Measurements from ENCODE around the gene PXYLP1.
"Not testable (repeated sequence)": the region's sequence is repeated elsewhere in the genome, so short reads cannot be mapped to it uniquely, and the experiment has no call there.

The PXYLP1 gene

DNA sequence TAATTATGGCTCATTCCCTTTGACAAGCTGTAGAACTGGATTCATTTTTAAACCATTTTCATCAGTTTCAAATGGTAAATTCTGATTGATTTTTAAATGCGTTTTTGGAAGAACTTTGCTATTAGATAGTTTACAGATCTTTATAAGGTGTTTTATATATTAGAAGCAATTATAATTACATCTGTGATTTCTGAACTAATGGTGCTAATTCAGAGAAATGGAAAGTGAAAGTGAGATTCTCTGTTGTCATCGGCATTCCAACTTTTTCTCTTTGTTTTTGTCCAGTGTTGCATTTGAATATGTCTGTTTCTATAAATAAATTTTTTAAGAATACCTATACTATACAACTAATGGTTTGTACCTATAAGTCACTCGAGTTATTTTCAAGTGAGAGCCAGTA is 62.7 kb downstream of the PXYLP1 start:
- DNase-seq (ENCODE audit: low read depth in 2 of 2), result no peak

DNA sequence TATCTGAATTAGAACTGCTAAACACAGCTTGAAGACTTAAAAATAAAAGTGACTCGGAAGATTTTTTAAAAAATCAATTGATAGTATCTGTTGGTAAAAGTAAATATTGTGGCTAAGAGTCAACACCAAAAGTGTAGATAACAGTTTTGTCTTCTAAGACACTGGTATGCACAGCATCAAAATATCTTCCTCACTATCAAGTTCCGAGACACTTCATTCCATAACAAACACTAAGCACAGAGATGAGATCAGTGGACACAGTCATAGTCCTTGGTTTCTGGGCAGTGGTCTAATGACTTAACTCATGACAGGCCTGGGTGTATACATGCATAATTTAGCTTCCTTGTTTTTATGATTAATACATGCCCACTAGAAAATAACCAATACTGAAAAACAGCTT is 63.2 kb downstream of the PXYLP1 start:
- DNase-seq (ENCODE audit: low read depth in 2 of 2), result no peak

DNA sequence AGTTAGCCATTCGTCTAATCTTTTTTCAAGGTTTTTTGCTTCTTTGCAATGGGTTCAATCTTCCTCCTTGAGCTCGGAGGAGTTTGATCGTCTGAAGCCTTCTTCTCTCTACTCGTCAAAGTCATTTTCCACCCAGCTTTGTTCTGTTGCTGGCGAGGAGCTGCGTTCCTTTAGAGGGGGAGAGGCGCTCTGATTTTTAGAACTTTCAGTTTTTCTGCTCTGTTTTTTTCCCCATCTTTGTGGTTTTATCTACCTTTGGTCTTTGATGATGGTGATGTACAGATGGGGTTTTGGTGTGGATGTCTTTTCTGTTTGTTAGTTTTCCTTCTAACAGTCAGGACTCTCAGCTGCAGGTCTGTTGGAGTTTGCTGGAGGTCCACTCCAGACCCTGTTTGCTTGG is 68.8 kb downstream of the PXYLP1 start:
- not testable (repeated sequence) for DNase-seq (ENCODE audit: low read depth in 2 of 2)

DNA sequence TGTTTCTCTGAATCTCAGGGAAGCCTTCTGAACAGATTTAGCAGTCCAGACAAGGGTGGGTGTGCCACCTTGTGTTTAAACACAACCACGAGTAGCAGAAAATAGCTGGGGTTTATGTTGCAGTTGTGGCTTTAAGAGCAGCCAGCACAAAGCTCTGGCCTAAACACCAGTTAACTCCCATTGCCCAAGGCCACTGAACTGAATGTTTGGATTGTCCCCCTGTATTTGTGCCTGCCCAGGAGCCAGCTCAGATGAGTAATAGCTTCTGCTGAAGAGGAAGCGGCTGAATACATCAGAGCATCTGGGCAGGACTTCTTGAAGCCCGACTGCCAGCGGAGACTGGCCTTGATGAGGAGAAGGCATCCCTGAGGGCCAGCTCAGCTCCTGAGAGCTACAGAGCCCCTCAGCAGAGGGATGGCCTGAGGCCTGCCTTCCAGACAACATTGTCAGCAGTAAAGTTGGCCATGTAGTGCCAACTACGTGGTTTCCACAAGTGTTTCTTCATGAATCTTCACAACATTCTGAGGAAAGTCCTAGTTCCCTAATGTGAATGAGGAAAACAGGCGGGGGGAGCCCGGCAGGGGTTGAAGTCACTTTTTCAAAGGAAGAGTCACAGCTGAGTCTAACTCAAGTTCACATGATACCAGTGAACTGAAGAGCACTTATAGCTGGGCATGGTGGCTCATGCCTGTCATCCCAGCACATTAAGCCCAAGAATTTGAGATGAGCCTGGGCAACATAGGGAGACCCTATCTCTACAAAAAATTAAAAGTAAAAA is 70.9 kb downstream of the PXYLP1 start:
- DNase-seq (ENCODE audit: low read depth in 2 of 2), result no peak

DNA sequence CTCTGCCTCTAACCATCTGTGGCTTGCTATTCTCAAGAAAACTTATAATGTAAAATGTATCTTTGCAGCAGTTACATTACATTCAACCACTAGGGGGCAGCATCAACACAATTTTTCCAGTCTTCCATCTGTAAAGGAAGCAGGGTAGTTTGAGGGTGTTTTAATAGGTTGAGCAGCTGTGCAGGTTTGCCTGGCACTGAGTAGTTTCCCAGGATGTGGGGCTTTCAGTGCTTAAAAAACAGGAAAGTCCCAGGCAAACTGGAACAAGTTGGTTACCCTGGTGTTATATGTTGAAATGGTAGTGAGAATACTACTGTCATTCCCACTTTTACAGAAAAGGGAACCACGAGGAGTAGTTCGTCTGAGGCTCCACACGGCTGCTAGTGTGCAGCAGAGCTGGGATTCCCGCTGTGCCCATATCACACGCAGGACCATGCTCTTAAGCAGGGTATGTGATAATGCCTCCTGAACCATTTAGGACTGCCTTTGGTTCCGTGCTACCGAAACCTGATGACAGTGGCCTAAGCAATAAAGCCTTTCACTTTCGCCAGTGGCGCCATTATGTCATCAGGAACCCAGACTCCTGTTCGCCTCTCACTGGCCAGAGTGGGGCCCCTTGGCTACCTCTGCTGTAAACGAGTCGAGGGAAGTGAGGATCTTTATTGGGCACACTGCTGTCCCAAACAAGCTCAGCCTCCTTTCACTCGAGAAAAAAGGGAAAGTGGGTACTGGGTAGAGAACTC is 72.0 kb downstream of the PXYLP1 start:
- DNase-seq (ENCODE audit: low read depth in 2 of 2), result peak; percentile 61

DNA sequence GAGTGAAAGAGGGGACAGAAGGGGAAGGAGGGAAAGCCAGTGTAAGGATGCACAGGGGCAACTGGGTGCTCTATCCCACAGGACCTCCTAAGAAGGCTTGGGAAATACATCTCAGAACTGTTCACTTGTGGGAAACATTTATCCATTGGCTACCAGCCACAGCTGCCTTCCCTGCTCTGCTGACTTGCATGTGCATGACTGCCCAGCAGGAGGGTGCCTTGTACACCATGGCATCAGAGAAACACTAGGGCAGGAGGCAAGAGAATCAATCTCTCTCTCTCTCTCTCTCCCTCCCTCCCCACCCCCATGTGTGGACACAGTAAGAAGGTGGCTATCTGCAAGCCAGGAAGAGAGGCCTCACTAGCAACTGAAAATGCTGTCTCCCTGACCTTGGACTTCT is 73.8 kb downstream of the PXYLP1 start:
- DNase-seq (ENCODE audit: low read depth in 2 of 2), result no peak

DNA sequence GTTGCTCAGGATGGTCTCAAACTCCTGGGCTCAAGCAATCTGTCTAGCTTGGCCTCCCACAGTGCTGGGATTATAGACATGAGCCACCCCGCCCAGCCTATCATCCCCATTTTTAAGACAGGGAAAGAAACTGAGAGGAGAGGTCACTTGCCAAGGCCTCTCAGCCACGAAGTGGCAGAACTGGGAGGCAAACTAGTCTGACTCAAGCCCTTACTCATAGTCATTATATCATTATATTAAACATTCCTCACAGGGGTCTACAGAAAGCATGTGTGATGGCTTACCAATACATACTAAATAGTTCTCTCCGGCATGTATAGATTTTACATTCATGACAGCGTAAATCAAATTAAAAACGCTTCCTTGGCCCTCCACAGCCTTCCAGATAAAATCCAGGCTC is 74.7 kb downstream of the PXYLP1 start:
- no peak for DNase-seq (ENCODE audit: low read depth in 2 of 2)

DNA sequence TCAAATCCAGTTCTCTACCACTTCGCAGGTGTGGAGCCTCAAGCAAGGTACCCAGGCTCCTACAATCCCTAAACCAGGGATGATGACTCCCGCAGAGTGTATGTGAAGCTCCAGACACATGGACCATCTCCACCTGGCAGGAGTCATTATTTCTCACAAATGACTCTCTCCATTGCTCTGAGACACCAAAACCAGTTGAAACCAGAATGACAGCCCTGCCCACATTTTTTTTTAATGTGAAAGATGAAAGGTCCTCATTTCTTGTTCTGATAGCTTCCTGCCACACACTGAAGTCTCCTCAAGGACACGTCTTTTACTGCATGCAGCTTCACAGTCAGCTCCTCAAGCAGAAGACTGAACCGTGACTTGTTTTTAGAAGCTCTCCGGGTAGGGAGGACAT is 75.3 kb downstream of the PXYLP1 start:
- no peak for DNase-seq (ENCODE audit: low read depth in 2 of 2)

DNA sequence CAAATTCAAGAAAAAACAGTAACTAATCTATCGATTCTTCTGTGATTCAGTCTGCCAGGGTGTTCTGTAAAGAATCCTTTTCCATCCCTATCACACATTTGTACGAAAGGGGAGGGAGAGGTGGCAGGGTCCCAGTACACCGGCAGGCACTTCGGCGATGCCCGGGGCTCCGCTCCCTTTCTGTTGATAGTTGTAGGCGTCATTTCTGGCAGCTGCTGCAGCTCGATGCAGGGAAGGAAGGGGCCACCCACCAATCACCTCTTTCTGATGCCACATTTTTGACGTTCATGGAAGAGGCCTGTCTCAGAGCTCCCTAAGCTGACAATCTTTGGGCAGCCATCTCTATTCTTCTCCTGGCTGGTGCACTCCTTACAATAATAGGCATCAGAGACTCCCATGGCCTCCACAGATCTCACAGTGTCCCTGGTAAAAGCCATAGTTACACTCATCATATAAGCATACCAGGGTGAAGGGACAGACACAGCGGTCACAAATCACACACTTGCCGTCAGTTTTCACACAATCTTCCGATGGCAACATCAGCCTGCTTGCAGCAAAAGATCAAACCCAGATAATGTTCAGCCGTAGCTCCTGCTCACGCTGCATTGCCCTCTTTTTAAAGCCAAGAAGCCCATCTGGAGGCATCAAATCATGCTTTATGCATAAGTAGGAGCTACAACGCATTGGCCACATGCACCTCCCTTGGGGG is 75.9 kb downstream of the PXYLP1 start:
- no peak for DNase-seq (ENCODE audit: low read depth in 2 of 2)

DNA sequence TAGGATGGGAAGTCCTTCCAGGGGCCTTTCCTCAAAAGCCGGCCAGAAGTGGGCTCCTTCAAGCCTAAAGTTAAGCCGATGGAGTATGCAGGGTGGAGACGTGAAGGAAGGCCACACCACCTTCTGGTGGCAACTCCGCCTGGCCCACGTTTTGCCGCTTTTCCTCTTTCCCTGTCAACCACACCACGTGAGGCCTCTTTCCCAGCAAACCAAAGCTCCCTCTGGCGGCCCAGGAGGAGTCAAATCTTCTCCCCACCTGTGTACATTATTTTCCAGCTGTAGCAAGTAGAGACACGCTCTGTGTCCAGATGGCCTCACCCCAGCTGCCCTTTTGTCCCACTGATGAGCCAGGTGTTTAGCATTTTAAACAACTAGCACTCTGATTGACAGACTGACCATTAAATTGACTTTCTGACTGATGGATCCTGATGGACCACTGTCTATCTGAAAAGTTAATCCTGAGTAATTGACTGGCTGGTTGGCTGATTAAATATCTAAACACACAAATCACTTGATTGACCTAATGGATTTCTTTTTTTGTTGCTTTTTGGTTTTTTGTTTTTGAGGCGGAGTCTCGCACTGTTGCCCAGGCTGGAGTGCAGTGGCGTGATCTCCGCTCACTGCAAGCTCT is 77.1 kb downstream of the PXYLP1 start:
- DNase-seq (ENCODE audit: low read depth in 2 of 2), result no peak

DNA sequence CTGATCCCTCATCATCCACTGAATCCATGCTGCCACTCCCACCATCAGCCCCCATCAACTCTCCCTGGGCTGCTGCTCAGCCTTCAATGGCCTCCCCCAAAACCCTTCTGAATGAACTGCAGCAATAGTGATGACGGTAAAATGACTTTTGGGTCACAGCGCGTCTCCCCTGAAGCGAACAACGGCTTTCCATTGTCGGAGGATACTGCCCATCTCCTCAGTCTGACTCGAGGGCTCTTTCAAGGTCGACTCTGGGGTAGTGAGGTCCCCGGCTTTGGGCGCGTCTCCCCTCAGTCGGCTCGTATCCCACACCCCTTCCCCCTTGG is 79.5 kb downstream of the PXYLP1 start:
- no peak for DNase-seq (ENCODE audit: low read depth in 2 of 2)

DNA sequence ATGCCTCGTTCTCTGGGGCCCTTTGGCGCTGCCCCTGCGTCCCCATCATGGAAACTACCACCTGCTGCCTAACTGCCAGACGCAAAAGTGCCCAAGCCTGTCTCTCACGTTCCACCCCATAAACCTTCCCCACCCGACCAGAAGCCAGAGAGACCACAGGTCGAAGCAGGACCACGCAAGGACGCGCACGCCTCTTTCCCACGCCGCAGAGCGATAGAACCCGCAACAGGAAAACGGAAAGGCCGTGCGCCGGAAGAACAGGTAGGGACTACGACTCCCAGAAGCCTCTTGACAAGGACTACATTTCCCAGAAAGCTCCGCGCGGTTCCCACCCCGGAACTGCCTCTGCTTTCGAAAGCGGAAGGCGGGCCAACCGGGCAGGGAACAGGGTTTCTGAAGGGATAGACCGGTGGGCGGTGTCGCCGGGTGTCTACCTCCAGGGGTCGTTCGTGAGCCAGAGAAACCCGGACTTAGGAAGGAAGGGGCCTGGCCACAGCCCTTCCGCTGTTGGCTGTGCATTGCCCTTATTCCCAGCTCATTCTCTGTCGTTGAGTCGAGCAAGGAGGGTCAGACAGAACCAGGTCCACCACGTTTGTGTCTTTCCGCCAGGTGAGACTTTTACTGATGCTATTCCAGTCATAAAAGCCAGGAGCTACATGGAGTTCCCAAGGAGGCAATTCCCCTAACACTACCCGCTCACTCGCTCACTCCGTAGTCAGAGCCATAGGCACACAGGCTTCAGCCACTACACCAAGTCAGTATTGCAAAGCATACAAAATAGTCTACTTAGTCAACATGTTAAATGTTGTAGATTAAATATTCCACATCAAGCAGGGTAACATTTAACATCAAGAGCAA is 80.1 kb downstream of the PXYLP1 start:
- DNase-seq (ENCODE audit: low read depth in 2 of 2), result peak; percentile 92

DNA sequence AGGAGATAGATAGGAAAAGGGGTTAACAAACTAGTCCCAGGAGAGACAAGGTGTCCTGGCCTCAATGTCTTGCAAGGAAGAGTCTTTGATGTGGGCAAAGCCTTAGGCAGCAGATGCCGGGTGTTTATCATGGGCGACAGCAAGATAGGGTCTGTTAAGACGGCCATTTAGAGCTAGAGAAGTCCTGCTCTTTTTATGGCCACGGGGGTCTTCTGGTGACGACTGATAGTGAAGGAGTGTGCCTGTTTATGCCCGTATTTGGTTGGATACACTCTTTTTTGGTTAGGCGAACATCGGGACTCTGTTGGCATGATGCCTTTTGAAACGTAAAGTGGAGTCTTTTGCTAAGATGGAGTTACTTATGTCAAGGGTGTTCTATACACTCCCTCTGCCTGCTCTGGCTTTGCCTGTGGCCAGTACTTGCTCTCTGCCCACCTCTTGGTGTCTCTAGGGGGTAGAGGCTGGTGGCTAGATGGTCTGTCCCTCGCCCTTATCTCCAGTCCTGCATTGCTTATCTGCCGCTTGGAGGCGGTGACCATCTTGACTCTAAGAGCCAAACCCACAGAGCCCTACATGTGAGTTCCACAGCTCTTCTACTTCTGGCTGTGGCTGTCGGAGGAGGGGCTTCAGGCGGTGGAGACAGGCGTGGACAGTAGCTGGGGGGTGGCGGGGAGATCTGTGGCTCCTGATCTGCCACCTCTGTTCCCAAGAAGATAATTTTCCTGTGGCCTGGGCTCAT is 80.9 kb downstream of the PXYLP1 start:
- DNase-seq (ENCODE audit: low read depth in 2 of 2), result no peak

DNA sequence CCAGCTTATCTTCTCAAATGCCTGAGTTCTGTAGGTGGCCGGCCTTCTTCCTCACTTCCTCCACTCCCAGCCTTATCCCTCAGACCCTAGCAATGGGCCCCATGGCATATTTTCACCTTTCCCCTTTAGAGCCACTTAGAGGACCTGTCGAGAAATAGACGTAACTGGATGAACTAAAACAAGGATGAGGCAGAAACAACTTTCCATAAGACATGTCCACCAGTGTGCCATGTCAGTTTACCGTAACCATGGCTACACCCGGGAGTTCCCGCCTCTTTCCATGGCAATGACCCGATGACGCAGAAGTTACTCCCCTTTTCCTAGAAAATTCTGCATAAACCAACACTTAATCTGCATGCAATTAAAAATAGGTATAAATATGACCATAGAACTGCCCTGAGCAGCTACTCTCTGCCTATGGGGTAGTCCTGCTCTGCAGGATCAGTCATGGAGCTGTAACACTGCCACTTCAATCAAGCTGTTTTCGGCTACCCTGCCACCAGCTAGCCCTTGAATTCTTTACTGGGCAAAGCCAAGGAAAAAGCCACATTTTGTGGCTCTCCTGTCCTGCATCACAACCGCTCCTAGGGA is 81.6 kb downstream of the PXYLP1 start:
- DNase-seq (ENCODE audit: low read depth in 2 of 2), result no peak

DNA sequence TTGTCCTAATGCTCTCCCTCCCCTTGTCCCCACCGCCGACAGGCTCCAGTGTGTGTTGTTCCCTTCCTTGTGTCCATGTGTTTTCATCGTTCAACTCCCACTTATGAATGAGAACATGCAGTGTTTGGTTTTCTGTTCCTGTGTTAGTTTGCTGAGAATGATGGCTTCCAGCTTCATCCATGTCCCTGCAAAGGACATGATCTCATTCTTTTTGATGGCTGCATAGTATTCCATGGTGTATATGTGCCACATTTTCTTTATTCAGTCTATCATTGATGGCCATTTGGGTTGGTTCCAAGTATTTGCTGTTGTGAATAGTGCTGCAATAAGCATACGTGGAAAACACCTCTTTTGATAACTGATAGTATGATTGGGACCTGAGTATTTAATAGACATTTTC is 82.8 kb downstream of the PXYLP1 start:
- not testable (repeated sequence) for DNase-seq (ENCODE audit: low read depth in 2 of 2)

DNA sequence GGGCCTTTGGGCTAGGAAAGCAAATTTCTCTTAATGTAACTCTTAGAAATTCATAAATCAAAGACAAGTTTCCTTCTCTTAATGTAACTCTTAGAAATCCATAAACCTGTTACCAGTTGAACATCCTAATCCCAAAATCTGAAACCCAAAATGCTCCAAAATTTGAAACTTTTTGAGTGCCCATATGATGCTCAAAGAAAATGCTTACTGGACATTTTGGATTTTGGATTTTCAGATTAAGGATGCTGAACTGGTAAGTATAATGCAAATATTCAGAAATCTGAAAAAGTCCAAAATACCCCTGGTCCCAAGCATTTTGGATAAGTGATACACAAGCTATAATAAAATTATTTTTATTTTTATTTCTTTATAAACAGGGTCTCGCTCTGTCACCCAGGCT is 85.2 kb downstream of the PXYLP1 start:
- no peak for DNase-seq (ENCODE audit: low read depth in 2 of 2)

DNA sequence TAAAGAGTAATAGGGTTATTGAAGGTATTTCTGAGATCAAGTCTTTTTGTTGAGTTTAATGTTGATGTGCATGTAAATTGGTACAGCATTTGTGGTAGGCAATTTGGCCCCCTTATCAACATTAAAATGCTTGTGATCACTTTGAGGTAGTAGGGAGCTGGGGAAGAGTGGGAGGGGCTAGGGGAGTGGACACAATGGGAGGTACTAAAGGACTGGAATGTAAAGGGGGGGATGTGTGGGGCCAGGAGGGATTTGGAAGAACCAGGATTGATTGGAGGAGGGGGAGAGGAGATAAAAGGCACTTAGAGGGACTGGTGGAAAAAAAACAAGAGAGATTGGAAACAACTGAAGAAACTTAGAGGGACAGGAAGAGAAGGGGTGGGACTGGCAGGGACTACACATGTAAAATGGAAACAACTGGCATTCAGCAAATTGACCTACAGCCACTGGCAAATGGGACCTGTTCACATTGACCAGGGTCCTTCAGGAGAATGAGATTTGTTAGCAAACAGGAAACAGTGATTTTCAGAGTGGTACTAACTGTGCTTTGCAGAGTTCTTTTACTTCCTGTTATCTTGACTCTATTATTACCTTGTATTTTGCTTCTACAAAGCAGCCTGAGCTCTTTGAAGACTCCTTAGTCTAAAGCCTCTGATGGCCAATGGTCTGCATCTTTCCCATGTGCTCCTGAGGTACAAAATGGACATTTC is 88.9 kb downstream of the PXYLP1 start:
- DNase-seq (ENCODE audit: low read depth in 2 of 2), result no peak

DNA sequence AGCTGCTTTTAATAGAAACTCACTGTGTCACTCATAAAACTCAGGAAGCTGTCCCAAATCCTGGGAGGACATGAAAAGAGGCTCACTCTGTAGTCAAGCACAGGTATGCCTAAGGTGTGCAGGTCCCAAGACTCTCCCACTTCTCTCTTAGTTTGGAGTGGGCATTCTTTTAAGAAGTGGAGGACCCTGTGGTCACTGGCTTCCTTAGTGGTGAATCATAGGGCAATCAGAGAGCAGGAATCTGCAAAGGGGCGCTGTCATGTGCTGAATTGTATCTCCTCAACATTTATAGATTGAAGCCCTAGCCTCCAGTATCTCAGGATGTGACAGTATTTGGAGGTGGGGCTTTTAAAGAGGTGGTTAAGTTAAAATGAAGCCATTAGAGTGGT is 89.5 kb downstream of the PXYLP1 start:
- no peak for DNase-seq (ENCODE audit: low read depth in 2 of 2)

DNA sequence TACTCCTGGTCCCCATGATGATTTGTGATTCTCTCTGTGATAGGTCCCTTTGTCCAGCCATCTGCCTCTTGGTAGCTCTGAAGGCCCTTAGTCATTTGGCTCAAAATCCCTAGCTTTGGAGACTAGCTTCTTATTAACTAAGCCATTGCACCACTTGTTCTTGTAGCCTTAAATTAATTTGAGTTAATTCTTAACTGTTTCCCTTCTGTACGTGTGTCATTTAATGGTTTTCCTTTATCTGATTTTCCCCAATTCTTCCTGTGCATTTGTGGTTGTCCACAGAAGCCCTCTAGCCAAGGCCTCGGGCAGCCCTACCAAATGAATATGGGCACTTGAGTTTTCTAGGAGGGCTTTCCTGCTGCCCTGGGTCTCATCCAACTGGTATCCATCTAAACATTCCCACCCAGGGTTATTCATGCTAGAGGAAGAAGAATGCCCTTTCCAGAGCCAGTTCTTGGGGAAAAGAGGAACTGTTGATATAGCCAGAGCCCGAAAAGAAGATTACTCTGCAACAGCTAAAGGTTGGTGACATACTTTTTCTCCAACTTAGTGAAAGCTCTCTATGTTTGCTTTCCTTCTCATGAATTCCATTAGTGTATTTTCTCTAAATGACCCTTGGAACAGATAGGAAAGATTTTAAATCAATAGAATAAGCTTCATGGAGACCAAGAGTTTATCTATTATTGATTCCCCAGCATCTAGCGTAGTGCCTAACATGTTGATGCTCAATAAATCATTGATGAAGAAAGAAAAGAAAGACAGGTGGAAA is 92.5 kb downstream of the PXYLP1 start:
- DNase-seq (ENCODE audit: low read depth in 2 of 2), result no peak
